Loucy (cell line): Measurements from ENCODE around the gene NDE1.
"Not testable (repeated sequence)": the region's sequence is repeated elsewhere in the genome, so short reads cannot be mapped to it uniquely, and the experiment has no call there.

Source experiments
- EZH2phosphoT487 ChIP-seq: fragments of 200-600 bp; IDR thresholded peaks from 2 replicates; pipeline ENCODE4 v1.6.1; 2018; ENCODE audit warnings: antibody characterized with exemption, mild to moderate bottlenecking, moderate library complexity, borderline replicate concordance
- TF ChIP-seq, protein P1 (sequence below): fragments of 200-600 bp; sonication (generic); conservative IDR thresholded peaks from 2 replicates; pipeline ENCODE4 v1.5.1; 2014; ENCODE audit warnings: mild to moderate bottlenecking, antibody characterized with exemption, low read length

DNA sequence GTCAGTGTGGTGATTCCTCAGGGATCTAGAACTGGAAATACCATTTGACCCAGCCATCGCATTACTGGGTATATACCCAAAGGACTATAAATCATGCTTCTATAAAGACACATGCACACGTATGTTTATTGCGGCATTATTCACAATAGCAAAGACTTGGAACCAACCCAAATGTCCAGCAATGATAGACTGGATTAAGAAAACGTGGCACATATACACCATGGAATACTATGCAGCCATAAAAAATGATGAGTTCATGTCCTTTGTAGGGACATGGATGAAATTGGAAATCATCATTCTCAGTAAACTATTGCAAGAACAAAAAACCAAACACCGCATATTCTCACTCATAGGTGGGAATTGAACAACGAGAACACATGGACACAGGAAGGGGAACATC lies 5.5 kb downstream of the NDE1 start:
- TF ChIP-seq, protein P1, sequence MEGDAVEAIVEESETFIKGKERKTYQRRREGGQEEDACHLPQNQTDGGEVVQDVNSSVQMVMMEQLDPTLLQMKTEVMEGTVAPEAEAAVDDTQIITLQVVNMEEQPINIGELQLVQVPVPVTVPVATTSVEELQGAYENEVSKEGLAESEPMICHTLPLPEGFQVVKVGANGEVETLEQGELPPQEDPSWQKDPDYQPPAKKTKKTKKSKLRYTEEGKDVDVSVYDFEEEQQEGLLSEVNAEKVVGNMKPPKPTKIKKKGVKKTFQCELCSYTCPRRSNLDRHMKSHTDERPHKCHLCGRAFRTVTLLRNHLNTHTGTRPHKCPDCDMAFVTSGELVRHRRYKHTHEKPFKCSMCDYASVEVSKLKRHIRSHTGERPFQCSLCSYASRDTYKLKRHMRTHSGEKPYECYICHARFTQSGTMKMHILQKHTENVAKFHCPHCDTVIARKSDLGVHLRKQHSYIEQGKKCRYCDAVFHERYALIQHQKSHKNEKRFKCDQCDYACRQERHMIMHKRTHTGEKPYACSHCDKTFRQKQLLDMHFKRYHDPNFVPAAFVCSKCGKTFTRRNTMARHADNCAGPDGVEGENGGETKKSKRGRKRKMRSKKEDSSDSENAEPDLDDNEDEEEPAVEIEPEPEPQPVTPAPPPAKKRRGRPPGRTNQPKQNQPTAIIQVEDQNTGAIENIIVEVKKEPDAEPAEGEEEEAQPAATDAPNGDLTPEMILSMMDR: not testable (repeated sequence)
- TF ChIP-seq EZH2phosphoT487: not testable (repeated sequence)
